ENCODE data around the gene LRRC28.

LRRC28 gene

DNA sequence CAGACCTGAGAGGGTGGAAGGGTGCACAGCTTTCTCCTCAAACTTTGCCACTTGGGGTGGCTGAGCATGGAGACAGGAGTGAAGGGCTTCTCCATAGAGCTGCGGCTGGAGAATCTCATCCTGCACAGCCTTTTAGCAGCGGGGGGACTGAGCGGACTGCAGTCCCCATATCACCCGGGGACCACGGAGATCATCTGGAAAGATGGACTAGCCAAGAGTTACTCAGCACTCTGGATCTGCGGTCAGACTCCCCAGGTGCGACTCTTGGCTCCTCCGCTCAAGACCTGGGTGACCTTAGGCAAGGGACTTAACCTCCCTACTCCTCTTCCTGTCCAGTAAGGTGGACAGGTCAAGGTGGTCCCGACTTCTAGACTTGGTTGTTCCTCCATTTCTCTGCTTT is 188.7 kb downstream of the LRRC28 start:
- no peak overlapping the region for H3K4me3 ChIP-seq (replicated peaks; ENCODE audit: low read depth, low read length)
- DNase-seq (ENCODE audit: low read depth) = no peak

More for the DNA sequence above, 188.7 kb downstream of the LRRC28 start:
- no peak for TF ChIP-seq CTCF (IDR thresholded peaks at IDR 0.05; ENCODE audit: low read length, missing control alignments)
